Lung microvascular endothelial cell (primary cell): ENCODE data around the gene RIMS1. TPM values are rescaled to one million over a fixed set of nuclear protein-coding genes. Genes with fewer than 3 reads are reported as not detected.

Source experiments
- DNase-seq, 2 donors: peaks; one replicate each; pipeline versions ENCODE4 v3.0.0 to v3.0.0-alpha.2; 2010; ENCODE audit warnings: low read depth in 2 of 2
- total RNA-seq: library from RNA; depleted of rRNA; stranded (reverse); fragments of >200 nt; gene quantifications from 2 replicates; pipeline ENCODE4 v1.2.1, GENCODE V29; 2014

The RIMS1 gene
- total RNA-seq, 1 donor from 2014 or later, result 51.8 TPM

- peak; percentile 4 to 29 for DNase-seq
Observed at GRCh38 chr6:72245565-72245964, 359.2 kb downstream of the RIMS1 start.

DNA sequence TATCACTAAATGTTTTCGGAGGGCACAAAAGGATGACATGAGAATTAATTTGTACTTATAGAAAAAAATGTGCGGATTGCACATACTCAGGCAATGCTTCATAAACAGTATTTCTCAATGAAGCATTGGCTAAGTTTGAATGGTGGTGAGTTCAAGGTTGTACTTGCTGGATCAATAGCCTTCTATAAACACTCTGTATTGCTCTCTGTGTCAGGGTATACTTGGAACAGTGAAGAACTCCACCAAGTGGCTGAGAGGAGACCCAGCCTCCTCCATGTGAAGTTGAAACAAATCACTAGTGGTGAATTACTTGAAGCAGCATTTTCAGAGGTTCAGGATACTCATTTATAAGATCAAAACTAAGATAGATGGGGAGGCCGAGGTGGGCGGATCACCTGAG lies 360.6 kb downstream of the RIMS1 start:
- DNase-seq, result no peak

DNA sequence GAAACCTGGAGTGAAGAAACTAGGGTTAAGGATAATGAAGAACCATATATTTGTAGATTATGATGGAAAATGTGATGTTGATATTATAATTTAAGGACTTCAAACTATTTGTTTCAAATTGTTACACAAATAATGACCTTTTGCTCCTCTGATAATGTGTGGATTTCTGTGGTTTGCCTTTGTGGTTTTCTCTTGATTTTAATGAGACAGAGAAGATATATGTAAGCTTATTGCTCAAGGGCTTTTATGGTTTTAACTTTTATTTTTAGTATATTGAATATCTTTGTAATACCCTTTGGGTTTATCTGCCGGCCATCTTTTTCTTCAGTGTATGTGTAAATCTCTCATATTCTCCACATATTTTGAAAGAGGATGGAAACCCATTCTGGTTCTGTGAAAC lies 362.3 kb downstream of the RIMS1 start:
- no peak for DNase-seq

DNA sequence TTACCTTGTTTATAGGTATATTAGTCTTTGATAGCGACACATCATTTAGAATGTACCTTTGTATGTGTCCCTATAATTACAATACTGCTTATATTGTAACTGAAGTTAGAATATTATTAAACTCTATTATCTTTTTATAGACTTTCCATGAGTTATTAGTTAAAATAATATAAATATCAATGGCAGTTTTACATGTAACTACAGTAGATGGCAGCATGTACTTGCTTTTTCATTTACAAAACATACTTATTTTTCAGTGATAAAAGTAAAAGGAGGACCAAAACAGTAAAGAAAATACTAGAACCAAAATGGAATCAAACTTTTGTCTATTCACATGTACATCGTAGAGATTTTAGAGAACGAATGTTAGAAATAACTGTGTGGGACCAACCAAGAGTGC lies 364.3 kb downstream of the RIMS1 start:
- peak in 1 of 2 donors; percentile 32 for DNase-seq

DNA sequence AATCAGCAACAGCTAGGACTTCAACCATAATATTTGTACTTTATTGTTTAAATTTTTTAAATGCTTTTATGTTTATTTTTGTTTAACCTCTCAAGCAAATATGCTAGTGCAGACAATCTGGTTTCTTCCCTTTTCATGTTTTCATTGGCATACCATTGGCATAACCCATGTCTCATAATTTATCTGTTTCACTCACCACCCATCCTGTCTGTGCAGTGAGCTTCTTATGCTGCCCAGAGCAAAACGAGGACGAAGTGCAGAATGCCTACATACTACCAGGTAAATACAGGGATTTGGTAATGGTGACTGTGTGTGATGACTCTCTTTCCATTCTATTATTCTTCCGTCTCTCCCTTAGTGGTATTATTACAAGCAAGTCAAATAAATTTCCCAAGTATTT lies 374.1 kb downstream of the RIMS1 start:
- DNase-seq, result peak; percentile 10 to 76

GRCh38 chr6:72261554-72261953 lies 375.2 kb downstream of the RIMS1 start:
- DNase-seq, result peak in 1 of 2 donors; percentile 11

- peak; percentile 33 to 69 for DNase-seq
Observed at GRCh38 chr6:72262254-72262653, 375.9 kb downstream of the RIMS1 start.

- DNase-seq, result no peak
Observed at GRCh38 chr6:72267470-72267869, 381.1 kb downstream of the RIMS1 start.

DNA sequence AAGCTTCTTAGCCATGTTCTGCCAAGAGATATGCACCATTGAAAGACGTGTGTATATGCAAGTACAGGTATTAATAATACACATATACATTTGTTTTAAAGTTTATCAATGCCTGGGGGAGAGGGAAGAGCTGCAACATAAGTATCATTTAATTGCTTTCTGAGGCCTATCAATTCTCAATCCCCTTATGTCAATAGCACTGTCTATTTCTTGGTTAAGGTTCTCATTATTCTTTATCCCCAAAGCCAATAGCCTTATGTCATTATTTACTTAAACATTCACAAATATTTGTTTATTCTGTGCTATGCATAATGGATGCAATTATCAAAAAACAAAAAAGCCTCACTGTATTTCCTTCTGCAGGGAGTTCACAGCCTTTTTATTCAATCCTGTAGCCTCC lies 385.2 kb downstream of the RIMS1 start:
- DNase-seq, result no peak

DNA sequence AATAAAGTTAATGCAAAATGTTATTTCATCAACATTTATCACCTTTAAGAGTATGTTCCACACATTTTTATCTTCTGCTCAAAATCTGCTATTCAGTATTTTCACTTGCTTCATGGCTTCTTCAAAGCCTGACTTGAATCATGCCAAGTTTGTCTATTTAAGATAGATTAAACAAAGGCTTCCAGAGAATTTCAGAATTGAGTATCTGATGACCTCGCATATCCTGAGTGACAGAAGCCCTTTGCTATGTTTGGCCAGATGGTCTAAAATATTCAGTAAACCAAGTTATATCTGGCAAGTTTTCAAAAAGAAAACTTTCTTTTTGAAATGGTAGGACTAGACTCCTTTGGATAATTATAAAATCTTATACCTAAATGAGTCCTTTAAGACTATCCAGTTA lies 386.6 kb downstream of the RIMS1 start:
- peak; percentile 44 to 79 for DNase-seq

GRCh38 chr6:72275888-72276287 lies 389.5 kb downstream of the RIMS1 start:
- no peak for DNase-seq

DNA sequence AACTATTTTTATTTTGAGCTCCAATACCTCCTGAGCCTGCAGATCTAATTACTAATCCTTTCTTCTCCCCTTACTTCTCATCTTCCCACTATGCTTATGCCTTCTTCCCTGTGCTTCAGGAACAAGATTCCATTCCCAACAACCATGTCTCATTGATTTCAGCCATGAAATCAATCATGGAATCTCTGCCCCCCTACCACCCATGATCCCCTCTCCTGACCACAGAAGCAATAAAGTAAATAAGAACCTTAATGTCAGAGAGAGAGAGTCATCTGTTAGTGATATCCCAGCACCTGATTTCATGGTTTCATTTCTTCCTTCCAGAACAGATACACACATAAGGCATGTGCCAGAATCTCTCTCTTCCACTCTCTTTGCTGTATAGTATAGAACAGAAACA lies 395.9 kb downstream of the RIMS1 start:
- DNase-seq, result no peak

DNA sequence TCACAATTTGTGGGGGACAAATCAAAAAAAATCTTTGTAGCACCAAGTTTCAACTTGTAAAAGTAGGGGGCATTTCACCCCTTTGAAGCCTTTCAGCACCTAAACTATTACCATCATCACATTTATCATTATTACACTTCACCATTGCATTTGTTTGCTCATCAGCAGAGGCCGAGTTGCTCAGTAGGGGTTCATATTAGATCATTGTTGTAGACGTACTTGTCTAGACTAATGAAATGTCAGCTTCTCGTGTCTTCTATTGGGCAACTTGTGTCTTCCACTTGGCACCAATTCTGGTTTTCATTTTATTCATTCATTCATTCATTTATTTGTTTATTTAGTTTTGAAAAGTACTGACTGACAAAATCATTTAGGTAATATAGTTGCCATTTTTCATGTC lies 397.2 kb downstream of the RIMS1 start:
- no peak for DNase-seq

- peak; percentile 28 to 58 for DNase-seq
Observed at GRCh38 chr6:72286911-72287311, 400.6 kb downstream of the RIMS1 start.

DNA sequence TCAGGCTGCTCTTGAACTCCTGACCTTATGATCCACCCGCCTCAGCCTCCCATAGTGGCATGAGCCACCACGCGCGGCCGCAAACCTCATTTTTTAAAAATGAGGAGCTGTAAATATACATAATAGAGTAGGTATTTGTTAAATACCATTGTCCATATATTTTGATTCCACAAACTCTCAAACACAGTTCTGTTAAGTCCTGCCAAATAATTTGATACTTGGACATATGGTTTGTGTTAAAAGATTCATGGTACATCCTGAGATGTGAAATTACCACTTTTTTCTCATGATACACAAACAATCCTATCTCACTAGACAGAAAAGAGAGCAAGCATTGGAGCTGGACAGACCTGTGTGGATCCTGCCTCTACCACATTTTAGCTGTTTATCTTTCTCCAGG lies 401.5 kb downstream of the RIMS1 start:
- no peak for DNase-seq

DNA sequence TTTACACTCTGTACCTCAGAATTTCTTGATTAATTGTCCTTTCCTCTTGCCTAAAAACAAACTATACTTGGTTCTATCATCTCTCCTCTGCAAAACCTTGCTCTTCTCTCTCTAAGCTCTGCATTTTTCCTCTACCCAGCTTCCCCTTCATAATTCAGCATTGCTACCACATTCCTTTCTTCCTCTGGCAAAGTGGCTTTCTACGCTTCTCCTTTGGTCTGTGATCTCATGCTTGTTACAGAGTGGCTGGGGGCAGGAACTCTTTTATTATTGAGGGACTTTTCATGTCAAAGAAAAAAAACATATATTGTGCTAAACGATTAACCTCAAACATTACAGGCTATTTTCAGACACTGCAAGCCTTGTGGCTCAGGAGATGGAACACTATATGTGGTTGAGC lies 402.2 kb downstream of the RIMS1 start:
- DNase-seq, result no peak

DNA sequence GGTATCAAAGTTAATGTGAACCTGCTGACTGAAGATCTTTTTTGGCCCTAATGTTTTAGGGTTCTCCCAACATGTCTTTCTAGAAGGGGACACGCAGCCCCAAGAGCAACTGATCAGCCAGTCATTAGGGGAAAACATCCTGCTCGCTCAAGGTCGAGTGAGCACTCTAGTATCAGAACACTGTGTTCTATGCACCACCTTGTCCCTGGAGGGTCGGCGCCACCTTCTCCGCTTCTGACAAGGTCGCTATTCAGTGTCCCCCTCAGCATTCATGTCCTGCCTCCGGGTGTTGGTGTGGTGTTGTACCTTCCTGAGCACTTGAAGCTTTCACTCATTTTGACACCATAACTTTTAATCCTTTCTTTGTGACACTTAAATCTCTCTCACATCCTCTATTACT lies 404.3 kb downstream of the RIMS1 start:
- no peak for DNase-seq

DNA sequence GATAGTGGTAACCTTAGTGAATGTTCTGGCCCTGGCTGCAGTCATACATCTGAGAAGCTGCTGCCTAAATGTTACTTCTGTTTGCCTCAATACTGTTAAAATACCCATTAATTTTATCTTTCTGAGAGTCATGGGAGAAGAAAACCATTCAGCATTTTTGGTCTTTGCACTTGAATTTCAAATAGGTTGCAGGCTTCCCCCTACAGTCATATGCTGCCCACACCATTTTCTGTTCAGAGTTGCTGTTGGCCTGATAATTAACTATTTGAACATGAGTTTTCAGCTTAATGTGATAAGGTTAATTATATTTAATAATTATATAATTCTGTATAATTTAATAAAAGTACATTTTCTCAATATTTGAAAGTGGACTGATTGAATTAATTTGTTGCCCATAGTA lies 410.0 kb downstream of the RIMS1 start:
- DNase-seq, result no peak

GRCh38 chr6:72305971-72306370 lies 419.6 kb downstream of the RIMS1 start:
- no peak for DNase-seq

GRCh38 chr6:72316675-72317380 lies 430.5 kb downstream of the RIMS1 start:
- DNase-seq, result no peak

DNA sequence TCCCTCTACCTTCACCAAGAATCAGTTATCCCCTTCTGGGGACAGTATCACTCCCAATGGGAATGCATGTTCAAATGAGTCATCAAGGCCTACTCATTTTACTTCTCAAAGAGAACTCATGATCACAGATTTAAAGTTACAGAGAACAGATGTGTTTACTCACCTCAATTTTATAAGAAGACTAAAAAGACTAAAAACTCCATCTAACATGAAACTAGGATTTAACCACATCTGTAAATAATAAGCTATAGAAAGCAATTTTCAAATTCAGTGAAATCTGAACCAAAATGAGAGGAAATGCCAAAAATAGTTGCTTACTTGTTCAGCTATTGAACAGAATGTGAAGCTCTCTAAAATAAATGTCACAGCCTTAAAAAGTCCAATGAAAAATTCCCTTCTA lies 435.4 kb downstream of the RIMS1 start:
- no peak for DNase-seq

DNA sequence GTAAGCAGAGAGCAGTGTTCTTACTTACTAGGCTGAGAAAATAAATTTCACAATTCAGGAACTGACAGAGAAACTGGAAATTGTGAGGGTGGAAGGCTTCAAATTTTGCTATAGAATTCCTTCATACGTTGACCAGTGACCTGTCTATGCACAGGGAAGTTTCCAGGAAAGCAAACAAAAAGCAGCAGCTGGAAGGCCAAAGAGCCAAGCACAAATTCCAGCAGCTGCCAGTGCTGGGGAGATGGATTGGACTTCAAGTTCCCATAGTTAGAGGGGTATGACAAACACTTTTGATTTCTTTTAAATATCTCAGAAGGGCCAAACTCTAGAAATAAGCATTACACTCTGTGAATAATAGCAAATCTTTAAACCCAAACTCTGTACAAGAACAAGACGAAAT lies 436.4 kb downstream of the RIMS1 start:
- no peak for DNase-seq

DNA sequence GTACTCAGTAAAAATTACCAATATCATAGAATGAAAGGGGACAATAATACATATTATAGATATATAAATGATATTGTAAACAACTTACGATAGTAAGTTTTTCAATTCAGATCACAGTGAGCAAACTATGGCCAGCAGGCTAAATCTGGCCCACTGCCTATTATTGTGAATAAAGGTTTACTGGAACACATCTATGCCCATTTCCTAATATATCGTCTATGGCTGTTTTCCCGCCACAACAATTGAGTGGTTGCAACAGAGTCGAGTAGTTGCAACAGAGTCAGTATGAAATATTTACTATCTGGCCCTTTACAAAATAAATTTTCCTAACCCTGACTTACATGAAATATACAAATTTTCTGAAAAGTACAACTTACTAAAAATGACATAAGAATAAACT lies 438.2 kb downstream of the RIMS1 start:
- DNase-seq, result no peak

DNA sequence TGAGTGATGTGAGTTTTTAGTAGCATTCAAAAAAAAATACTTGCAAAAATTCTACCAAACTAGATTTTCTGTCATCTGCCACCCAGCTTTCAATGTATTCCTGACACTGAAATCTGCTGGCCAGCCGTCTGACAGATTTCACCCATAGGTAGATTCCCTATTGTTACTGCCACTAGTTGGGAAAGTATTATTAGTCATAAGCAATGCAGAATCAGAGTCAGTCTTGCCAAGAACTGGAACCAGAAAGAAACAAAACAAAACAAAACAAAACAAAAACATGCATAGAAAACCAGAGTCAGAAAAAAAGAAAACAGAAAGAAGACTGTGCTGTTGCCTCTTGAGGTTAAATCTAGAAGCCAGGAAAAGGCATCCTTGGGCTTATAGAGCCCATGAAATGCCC lies 442.4 kb downstream of the RIMS1 start:
- DNase-seq, result no peak
